Nephron (organoid): ENCODE measurements around the gene COPZ2.
"Not testable (repeated sequence)": the region's sequence is repeated elsewhere in the genome, so short reads cannot be mapped to it uniquely, and the experiment has no call there.

Experiments
- H3K27ac Mint-ChIP-seq, 3 experiments: 2 replicates each; pipeline ENCODE4 v1.8.0; 2020; ENCODE audit warnings: mixed read lengths in 3 of 3, mild to moderate bottlenecking in 2 of 3, moderate library complexity in 1 of 3
- H3K27me3 Mint-ChIP-seq: 2 replicates; pipeline ENCODE4 v1.8.0; 2021; ENCODE audit warnings: low read depth, mild to moderate bottlenecking, moderate library complexity, mixed read lengths
- H3K36me3 Mint-ChIP-seq: 2 replicates; pipeline ENCODE4 v1.8.0; 2020; ENCODE audit warnings: low read depth, mixed read lengths
- H3K4me1 Mint-ChIP-seq: 2 replicates; pipeline ENCODE4 v1.8.0; 2020; ENCODE audit warnings: mixed read lengths
- H3K4me3 Mint-ChIP-seq, 3 experiments: 2 replicates each; pipeline ENCODE4 v1.8.0; 2020; ENCODE audit warnings: mild to moderate bottlenecking in 3 of 3, mixed read lengths in 3 of 3, moderate library complexity in 2 of 3
- H3K9me3 Mint-ChIP-seq: 2 replicates; pipeline ENCODE4 v1.8.0; 2020; ENCODE audit warnings: mixed read lengths
- TF ChIP-seq, protein P1 (sequence below), 3 experiments: fragments of 200-600 bp; sonication (generic); IDR thresholded peaks; one replicate each; pipeline ENCODE4 v1.5.0; 2021; ENCODE audit warnings: antibody characterized with exemption in 3 of 3; ENCODE audit not compliant: unreplicated experiment in 3 of 3

The COPZ2 gene, protein sequence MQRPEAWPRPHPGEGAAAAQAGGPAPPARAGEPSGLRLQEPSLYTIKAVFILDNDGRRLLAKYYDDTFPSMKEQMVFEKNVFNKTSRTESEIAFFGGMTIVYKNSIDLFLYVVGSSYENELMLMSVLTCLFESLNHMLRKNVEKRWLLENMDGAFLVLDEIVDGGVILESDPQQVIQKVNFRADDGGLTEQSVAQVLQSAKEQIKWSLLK

DNA sequence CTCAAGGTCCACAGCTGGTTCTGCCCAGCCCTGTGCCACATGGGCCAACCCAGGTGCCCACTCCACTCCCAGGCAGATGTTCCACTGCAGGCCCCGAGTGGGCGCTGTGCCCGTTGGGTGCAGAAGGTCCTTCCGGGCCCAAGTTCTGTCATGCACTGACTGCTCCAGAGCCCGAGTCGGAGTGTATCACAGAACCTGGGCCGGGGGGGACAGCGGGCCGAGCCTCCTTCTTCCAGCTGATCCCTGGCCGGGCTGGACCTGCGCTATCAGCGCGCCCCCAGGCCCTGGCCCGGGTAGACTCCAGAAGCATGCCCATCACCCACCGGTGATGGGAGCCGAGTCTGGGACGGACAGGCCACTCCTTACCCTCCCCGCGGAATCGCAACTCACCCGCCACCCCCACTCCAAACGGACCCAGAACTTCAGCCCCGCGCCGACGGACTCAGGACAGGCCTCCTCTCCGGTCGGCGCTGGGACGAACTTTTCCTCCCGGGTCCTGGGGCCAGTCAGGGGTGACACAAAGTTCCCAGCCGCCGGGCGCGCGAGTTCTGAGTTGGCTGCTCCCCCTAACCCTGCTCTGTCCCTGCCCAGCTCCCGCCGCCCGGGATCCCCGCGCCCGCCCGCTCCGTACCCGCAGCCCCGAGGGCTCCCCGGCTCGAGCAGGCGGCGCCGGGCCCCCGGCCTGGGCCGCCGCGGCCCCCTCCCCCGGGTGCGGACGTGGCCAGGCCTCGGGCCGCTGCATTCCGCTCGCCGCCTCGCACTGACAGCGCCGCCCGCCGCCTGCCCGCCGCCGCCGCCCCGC lies at the start of gene COPZ2:
Gene COPZ2, minus strand, starts transcription at position 762 of the 802 bp plus-strand sequence. Its CDS starts 20 bp downstream, at position 742.
- H3K4me1 Mint-ChIP-seq = peaks cover 16% of the 10 kb centered on the region
- H3K4me3 Mint-ChIP-seq = peak within 1 kb of the TSS; percentile 86 to 93 (median 89)

DNA sequence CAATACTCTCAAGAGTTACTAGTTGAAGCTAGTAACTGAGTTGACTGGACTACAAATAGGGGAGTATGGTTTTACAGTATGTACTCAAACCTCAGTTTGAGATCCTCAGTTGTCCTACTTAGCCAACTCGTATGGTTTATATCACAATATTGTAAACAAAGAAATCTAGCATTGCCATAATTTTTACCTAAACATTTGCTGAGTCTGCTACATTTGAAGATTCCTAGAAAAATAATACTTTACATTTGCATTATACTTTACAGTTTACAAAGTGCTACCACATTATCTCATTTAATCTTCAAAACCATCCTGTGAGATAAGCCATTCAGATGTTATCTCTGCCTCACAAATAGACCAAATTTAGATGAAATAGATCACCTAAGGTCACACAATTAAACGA lies 47.3 kb upstream of the COPZ2 start:
- TF ChIP-seq, protein P1, sequence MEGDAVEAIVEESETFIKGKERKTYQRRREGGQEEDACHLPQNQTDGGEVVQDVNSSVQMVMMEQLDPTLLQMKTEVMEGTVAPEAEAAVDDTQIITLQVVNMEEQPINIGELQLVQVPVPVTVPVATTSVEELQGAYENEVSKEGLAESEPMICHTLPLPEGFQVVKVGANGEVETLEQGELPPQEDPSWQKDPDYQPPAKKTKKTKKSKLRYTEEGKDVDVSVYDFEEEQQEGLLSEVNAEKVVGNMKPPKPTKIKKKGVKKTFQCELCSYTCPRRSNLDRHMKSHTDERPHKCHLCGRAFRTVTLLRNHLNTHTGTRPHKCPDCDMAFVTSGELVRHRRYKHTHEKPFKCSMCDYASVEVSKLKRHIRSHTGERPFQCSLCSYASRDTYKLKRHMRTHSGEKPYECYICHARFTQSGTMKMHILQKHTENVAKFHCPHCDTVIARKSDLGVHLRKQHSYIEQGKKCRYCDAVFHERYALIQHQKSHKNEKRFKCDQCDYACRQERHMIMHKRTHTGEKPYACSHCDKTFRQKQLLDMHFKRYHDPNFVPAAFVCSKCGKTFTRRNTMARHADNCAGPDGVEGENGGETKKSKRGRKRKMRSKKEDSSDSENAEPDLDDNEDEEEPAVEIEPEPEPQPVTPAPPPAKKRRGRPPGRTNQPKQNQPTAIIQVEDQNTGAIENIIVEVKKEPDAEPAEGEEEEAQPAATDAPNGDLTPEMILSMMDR (IDR thresholded peaks at IDR 0.05; ENCODE audit: unreplicated experiment in 3 of 3) = no peak
- Mint-ChIP-seq H3K27ac (peak overlapping the region; percentile 73 to 88 (median 86)), H3K9me3 (no peaks in the 10 kb centered on the region), H3K36me3 (peaks cover 15% of the 10 kb centered on the region), H3K4me3 (no peak overlapping the region), H3K4me1 (peaks cover 20% of the 10 kb centered on the region), H3K27me3 (no peaks in the 10 kb centered on the region)

More for the DNA sequence above, at the start of gene COPZ2:
- H3K36me3 Mint-ChIP-seq = no peaks in the 10 kb centered on the region
- no peaks in the 10 kb centered on the region for H3K9me3 Mint-ChIP-seq
- peak within 1 kb of the TSS; percentile 32 to 93 (median 62) for H3K27ac Mint-ChIP-seq
- H3K27me3 Mint-ChIP-seq = peaks cover 14% of the 10 kb centered on the region
- TF ChIP-seq, protein P1 (IDR thresholded peaks at IDR 0.05; ENCODE audit: unreplicated experiment in 3 of 3) = peak; percentile 46 to 58 (median 53)

DNA sequence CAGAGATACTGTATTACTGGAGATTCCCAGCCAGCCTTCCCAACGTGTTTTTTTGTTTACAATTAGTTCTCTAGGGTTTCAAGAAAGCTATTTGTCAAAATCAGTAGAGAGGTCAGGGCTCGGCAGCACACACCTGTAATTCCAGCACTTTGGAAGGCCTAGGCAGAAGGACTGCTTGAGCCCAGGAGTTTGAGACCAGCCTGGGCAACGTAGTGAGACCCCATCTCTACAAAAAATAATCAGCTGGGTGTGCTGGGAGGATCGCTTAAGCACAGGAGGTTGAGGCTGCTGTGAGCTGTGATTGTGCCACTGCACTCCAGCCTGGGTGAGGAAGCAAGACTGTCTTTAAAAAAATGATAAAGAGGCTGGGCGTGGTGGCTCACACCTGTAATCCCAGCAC lies 44.3 kb upstream of the COPZ2 start:
- H3K4me1 Mint-ChIP-seq = peaks cover 14% of the 10 kb centered on the region
- H3K27ac Mint-ChIP-seq = peak overlapping the region in 1 of 3 experiments; percentile 44
- no peak overlapping the region for H3K4me3 Mint-ChIP-seq
- TF ChIP-seq, protein P1 (IDR thresholded peaks at IDR 0.05; ENCODE audit: unreplicated experiment in 3 of 3) = no peak
- H3K27me3 Mint-ChIP-seq = no peaks in the 10 kb centered on the region
- H3K9me3 Mint-ChIP-seq = no peaks in the 10 kb centered on the region
- peaks cover 10% of the 10 kb centered on the region for H3K36me3 Mint-ChIP-seq

DNA sequence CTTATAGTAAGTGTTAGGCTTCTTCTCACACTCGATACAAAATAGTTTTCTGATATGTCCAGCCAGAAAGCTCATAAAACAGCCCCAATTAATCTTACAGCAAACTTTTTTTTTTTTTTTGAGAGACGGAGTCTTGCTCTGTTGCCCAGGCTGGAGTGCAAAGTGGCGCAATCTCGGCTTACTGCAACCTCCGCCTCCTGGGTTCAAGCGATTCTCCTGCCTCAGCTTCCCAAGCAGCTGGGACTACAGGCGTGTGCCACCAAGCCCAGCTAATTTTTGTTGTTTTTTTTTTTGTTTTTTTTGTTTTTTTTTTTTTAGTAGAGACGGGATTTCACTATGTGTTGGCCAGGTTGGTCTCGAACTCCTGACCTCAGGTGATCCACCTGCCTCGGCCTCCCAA lies 39.6 kb upstream of the COPZ2 start:
- peak overlapping the region; percentile 22 to 38 (median 28) for H3K27ac Mint-ChIP-seq
- H3K36me3 Mint-ChIP-seq = peaks cover 32% of the 10 kb centered on the region
- not testable (repeated sequence) for H3K9me3 Mint-ChIP-seq, H3K27me3 Mint-ChIP-seq, H3K4me3 Mint-ChIP-seq
- H3K4me1 Mint-ChIP-seq = peaks cover 18% of the 10 kb centered on the region

- Mint-ChIP-seq H3K27ac (peak overlapping the region; percentile 81 to 96 (median 87)), H3K9me3 (no peaks in the 10 kb centered on the region), H3K4me1 (peaks cover 18% of the 10 kb centered on the region), H3K27me3 (no peaks in the 10 kb centered on the region), H3K4me3 (no peak overlapping the region), H3K36me3 (peaks cover 50% of the 10 kb centered on the region)
- TF ChIP-seq, protein P1 (IDR thresholded peaks at IDR 0.05; ENCODE audit: unreplicated experiment in 3 of 3) = peak; percentile 73 to 79 (median 75)
These were observed 36.9 kb upstream of the COPZ2 start for GRCh38 chr17:48074322-48075081.

DNA sequence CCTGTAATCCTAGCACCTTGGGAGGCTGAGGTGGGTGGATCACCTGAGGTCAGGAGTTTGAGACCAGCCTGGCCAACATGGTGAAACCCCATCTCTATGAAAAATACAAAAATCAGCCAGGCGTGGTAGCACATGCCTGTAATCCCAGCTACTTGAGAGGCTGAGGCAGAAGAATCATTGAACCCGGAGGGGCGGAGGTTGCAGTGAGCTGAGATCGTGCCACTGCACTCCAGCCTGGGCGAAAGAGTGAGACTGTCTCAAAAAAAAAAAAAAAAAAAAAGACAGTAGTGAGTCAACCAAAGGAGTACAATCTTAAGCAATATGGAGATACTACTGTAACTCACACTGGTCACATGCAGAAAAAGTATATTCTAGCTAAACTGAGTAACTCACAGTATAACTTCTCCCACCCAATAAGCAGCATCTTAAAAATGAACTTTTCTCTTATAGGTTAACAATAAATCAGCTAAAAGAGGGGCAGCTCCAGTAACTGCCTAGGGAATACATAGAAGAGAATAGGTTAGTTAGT lies 36.0 kb upstream of the COPZ2 start:
- H3K4me3 Mint-ChIP-seq, H3K9me3 Mint-ChIP-seq, H3K27me3 Mint-ChIP-seq: not testable (repeated sequence)
- peaks cover 56% of the 10 kb centered on the region for H3K36me3 Mint-ChIP-seq
- H3K27ac Mint-ChIP-seq = peak overlapping the region; percentile 81 to 96 (median 87)
- H3K4me1 Mint-ChIP-seq = peaks cover 18% of the 10 kb centered on the region

- not testable (repeated sequence) for H3K27me3 Mint-ChIP-seq, H3K9me3 Mint-ChIP-seq, H3K4me3 Mint-ChIP-seq
- Mint-ChIP-seq H3K36me3 (peaks cover 62% of the 10 kb centered on the region), H3K27ac (peak overlapping the region; percentile 23 to 57 (median 26)), H3K4me1 (peaks cover 18% of the 10 kb centered on the region)
These were observed 35.2 kb upstream of the COPZ2 start for GRCh38 chr17:48072811-48073210.
